GM23338 (cell line): ENCODE measurements around the gene DDX25. TPM values are rescaled to one million over a fixed set of nuclear protein-coding genes. Genes with fewer than 3 reads are reported as not detected.

Experiments used
- CREB1 ChIP-seq: fragments of 250-450 bp; sonication (Bioruptor Pico); IDR thresholded peaks from 2 replicates; pipeline ENCODE4 v1.5.0; 2020; ENCODE audit warnings: low read depth, mild to moderate bottlenecking, moderate library complexity
- ETS1 ChIP-seq: IDR thresholded peaks from 2 replicates; pipeline ENCODE4 v1.6.1; 2016; ENCODE audit warnings: antibody characterized with exemption
- EZH2 ChIP-seq: fragments of 200-600 bp; sonication (generic); IDR thresholded peaks from one replicate; pipeline ENCODE4 v1.8.0; 2017; ENCODE audit warnings: antibody characterized with exemption, mild to moderate bottlenecking, low read depth; ENCODE audit not compliant: unreplicated experiment
- EZH2phosphoT487 ChIP-seq: fragments of 200-600 bp; sonication (generic); IDR thresholded peaks from one replicate; pipeline ENCODE4 v1.8.1; 2018; ENCODE audit warnings: antibody characterized with exemption; ENCODE audit not compliant: unreplicated experiment
- NANOG ChIP-seq: IDR thresholded peaks from 2 replicates; pipeline ENCODE4 v1.6.1; 2016; ENCODE audit warnings: antibody characterized with exemption, borderline replicate concordance
- POLR2AphosphoS5 ChIP-seq: IDR thresholded peaks from 2 replicates; pipeline ENCODE4 v1.6.1; 2016; ENCODE audit warnings: antibody characterized with exemption, low read depth
- REST ChIP-seq: IDR thresholded peaks from one replicate; pipeline ENCODE4 v1.6.1; 2018; ENCODE audit warnings: antibody characterized with exemption; ENCODE audit not compliant: unreplicated experiment
- STAT1 ChIP-seq: IDR thresholded peaks from one replicate; pipeline ENCODE4 v1.6.1; 2016; ENCODE audit warnings: antibody characterized with exemption; ENCODE audit not compliant: unreplicated experiment
- ZNF114 ChIP-seq: fragments of 250-450 bp; sonication (Bioruptor Pico); IDR thresholded peaks from 2 replicates; pipeline ENCODE4 v1.5.0; 2020; ENCODE audit warnings: mild to moderate bottlenecking, moderate library complexity
- ZNF331 ChIP-seq: fragments of 250-450 bp; sonication (Bioruptor Pico); IDR thresholded peaks from 2 replicates; pipeline ENCODE4 v1.5.0; 2020; ENCODE audit warnings: low read depth, mild to moderate bottlenecking, moderate library complexity
- ZNF462 ChIP-seq: fragments of 250-450 bp; sonication (Bioruptor Pico); IDR thresholded peaks from 2 replicates; pipeline ENCODE4 v1.5.0; 2020; ENCODE audit warnings: mild to moderate bottlenecking, moderate library complexity
- polyA plus RNA-seq: library from polyadenylated mRNA; unstranded; fragments of >200 nt; fragmentation: Nextera tagmentation; extraction: Ambion mirVana; gene quantifications from 2 replicates; pipeline ENCODE4 v1.2.1, GENCODE V29; 2016
- total RNA-seq: library from RNA; depleted of rRNA; stranded (reverse); fragments of >200 nt; shearing (Covaris generic); gene quantifications from 2 replicates; pipeline ENCODE4 v1.2.3, GENCODE V29; 2014

DDX25 gene
- total and polyA plus RNA-seq, 2 experiments from 2014 or later, result 20.6 to 23.6 TPM

GRCh38 chr11:125901872-125902271, 2.4 kb upstream of the DDX25 start (continued):
- TF ChIP-seq ZNF462 (CRISPR knock-in tag) (no peak), ZNF114 (no peak), ZNF331 (CRISPR knock-in tag) (no peak), POLR2AphosphoS5 (no peak), STAT1 (no peak), REST (no peak), EZH2 (no peak), EZH2phosphoT487 (no peak), CREB1 (CRISPR knock-in tag) (no peak), NANOG (no peak), ETS1 (no peak)
